DOHH2 (cell line): ENCODE results near the gene TPM2.

Source experiments
- H3F3A ChIP-seq: fragments of 200-600 bp; sonication (generic), shearing (Covaris generic); 2 replicates; pipeline ENCODE4 v1.6.0; 2016; ENCODE audit warnings: antibody characterized with exemption, mild to moderate bottlenecking; ENCODE audit not compliant: control insufficient read depth, insufficient read depth
- H3K27ac ChIP-seq: fragments of 200-600 bp; sonication (generic); 2 replicates; pipeline ENCODE4 v1.5.1; 2014; ENCODE audit warnings: low read depth, mild to moderate bottlenecking, low read length, moderate library complexity
- H3K27me3 ChIP-seq: fragments of 200-600 bp; sonication (generic); 2 replicates; pipeline ENCODE4 v1.6.1; 2014; ENCODE audit warnings: mild to moderate bottlenecking, low read length, mixed read lengths; ENCODE audit not compliant: control insufficient read depth
- H3K36me3 ChIP-seq: fragments of 200-600 bp; sonication (generic); 2 replicates; pipeline ENCODE4 v1.6.1; 2014; ENCODE audit warnings: mild to moderate bottlenecking, low read length, moderate library complexity, mixed read lengths; ENCODE audit not compliant: control insufficient read depth
- H3K4me1 ChIP-seq: fragments of 200-600 bp; sonication (generic); 2 replicates; pipeline ENCODE4 v1.6.1; 2014; ENCODE audit warnings: mild to moderate bottlenecking, low read length, mixed read lengths; ENCODE audit not compliant: control insufficient read depth
- H3K4me2 ChIP-seq: fragments of 200-600 bp; sonication (generic); 2 replicates; pipeline ENCODE4 v1.6.0; 2014; ENCODE audit warnings: mild to moderate bottlenecking, low read length, moderate library complexity
- H3K4me3 ChIP-seq: fragments of 200-600 bp; sonication (generic); 2 replicates; pipeline ENCODE4 v1.5.1; 2014; ENCODE audit warnings: mild to moderate bottlenecking, low read length, mixed read lengths
- H3K79me2 ChIP-seq: fragments of 200-600 bp; sonication (generic); 2 replicates; pipeline ENCODE4 v1.6.1; 2014; ENCODE audit warnings: mild to moderate bottlenecking, low read length, mixed read lengths; ENCODE audit not compliant: control insufficient read depth
- H3K9me2 ChIP-seq: fragments of 200-600 bp; sonication (generic); replicated peaks from 2 replicates; pipeline ENCODE4 v1.6.1; 2014; ENCODE audit warnings: mild to moderate bottlenecking, low read length, mixed read lengths; ENCODE audit not compliant: control insufficient read depth
- H3K9me3 ChIP-seq: fragments of 200-600 bp; sonication (generic); 2 replicates; pipeline ENCODE4 v1.6.1; 2014; ENCODE audit warnings: antibody characterized with exemption, low read length, mixed read lengths; ENCODE audit not compliant: control insufficient read depth, insufficient read depth
- H4K20me1 ChIP-seq: fragments of 200-600 bp; sonication (generic); 2 replicates; pipeline ENCODE4 v1.6.0; 2014; ENCODE audit warnings: low read depth, mild to moderate bottlenecking, antibody characterized with exemption, low read length, moderate library complexity; ENCODE audit not compliant: control insufficient read depth, insufficient read depth
- CTCF ChIP-seq: fragments of 200-600 bp; sonication (generic); IDR thresholded peaks from one replicate; pipeline ENCODE4 v1.5.1; 2014; ENCODE audit warnings: antibody characterized with exemption, mild to moderate bottlenecking, low read depth, low read length; ENCODE audit not compliant: poor library complexity, severe bottlenecking
- EZH2phosphoT487 ChIP-seq: fragments of 200-600 bp; sonication (generic); IDR thresholded peaks from 2 replicates; pipeline ENCODE4 v1.6.1; 2017; ENCODE audit warnings: borderline replicate concordance, mild to moderate bottlenecking, antibody characterized with exemption, low read length, moderate library complexity, mixed read lengths

The TPM2 gene

GRCh38 chr9:35673132-35674024 is 16.3 kb downstream of the TPM2 start, which contains the start of gene CA9:
Gene CA9 (plus strand): TSS chr9:35673928. CDS start chr9:35673960, 32 bp downstream.
- Histone ChIP-seq H3K79me2 (no peaks in the 10 kb centered on the region), H3K27ac (no peak within 1 kb of the TSS), H3F3A (no peaks in the 10 kb centered on the region), H3K9me3 (no peaks in the 10 kb centered on the region), H4K20me1 (no peaks in the 10 kb centered on the region), H3K4me1 (no peaks in the 10 kb centered on the region), H3K4me2 (no peak within 1 kb of the TSS), H3K36me3 (no peaks in the 10 kb centered on the region), H3K27me3 (peaks cover 6% of the 10 kb centered on the region; the same call in 1 of the 2 replicates), H3K9me2 (no peaks in the 10 kb centered on the region), H3K4me3 (no peak within 1 kb of the TSS)
- TF ChIP-seq CTCF (no peak), EZH2phosphoT487 (no peak)

GRCh38 chr9:35669331-35670145 is 20.2 kb downstream of the TPM2 start:
- Histone ChIP-seq H3K9me2 (no peaks in the 10 kb centered on the region), H3K4me3 (no peak overlapping the region), H3K4me2 (no peak overlapping the region), H3K27me3 (peaks cover 6% of the 10 kb centered on the region; the same call in 1 of the 2 replicates), H3K27ac (no peak overlapping the region), H3F3A (no peaks in the 10 kb centered on the region), H3K4me1 (peaks cover 11% of the 10 kb centered on the region), H3K79me2 (peaks cover 5% of the 10 kb centered on the region), H3K36me3 (peaks cover 4% of the 10 kb centered on the region), H4K20me1 (no peaks in the 10 kb centered on the region), H3K9me3 (no peaks in the 10 kb centered on the region)
- TF ChIP-seq EZH2phosphoT487 (no peak), CTCF (no peak)

GRCh38 chr9:35667939-35668338 is 21.8 kb downstream of the TPM2 start:
- H3K4me3 ChIP-seq: no peak overlapping the region
- H3K79me2 ChIP-seq: peaks cover 21% of the 10 kb centered on the region
- no peaks in the 10 kb centered on the region for H3K9me3 ChIP-seq
- H3F3A ChIP-seq: no peaks in the 10 kb centered on the region
- no peaks in the 10 kb centered on the region for H4K20me1 ChIP-seq
- no peak overlapping the region for H3K4me2 ChIP-seq
- H3K36me3 ChIP-seq: peaks cover 20% of the 10 kb centered on the region
- no peaks in the 10 kb centered on the region for H3K9me2 ChIP-seq
- TF ChIP-seq CTCF (no peak), EZH2phosphoT487 (no peak)
- peaks cover 27% of the 10 kb centered on the region for H3K4me1 ChIP-seq
- H3K27me3 ChIP-seq: no peaks in the 10 kb centered on the region
- H3K27ac ChIP-seq: no peak overlapping the region
